Upper lobe of left lung (tissue), 6 donors: ENCODE results near the gene KITLG. TPM values are rescaled to one million over a fixed set of nuclear protein-coding genes. Genes with fewer than 3 reads are reported as not detected.

Source experiments
- ATAC-seq, 2 donors: fragments of 200-7000 bp; cut with Tn5 transposase; one replicate each; pipeline ENCODE4 v1.9.1; 2022; ENCODE audit warnings: mild to moderate bottlenecking in 2 of 2, moderate library complexity in 2 of 2; ENCODE audit not compliant: low FRiP score in 2 of 2
- DNase-seq, 2 donors: peaks; one replicate each; pipeline ENCODE4 v3.0.0-alpha.2; 2019 to 2020
- H3K27ac ChIP-seq, 4 donors: fragments of 200-600 bp; sonication (generic); one replicate each; pipeline ENCODE4 v1.5.1; 2016 to 2019
- H3K27me3 ChIP-seq, 4 donors: fragments of 200-600 bp; sonication (generic); one replicate each; pipeline ENCODE4 v1.5.1; 2017 to 2019
- H3K36me3 ChIP-seq, 4 donors: fragments of 200-600 bp; sonication (generic); one replicate each; pipeline ENCODE4 v1.5.1; 2016 to 2019
- H3K4me1 ChIP-seq, 4 donors: fragments of 200-600 bp; sonication (generic); one replicate each; pipeline ENCODE4 v1.5.1; 2018 to 2019
- H3K4me3 ChIP-seq, 4 donors: fragments of 200-600 bp; sonication (generic); one replicate each; pipeline ENCODE4 v1.5.1; 2017 to 2019; ENCODE audit warnings: mild to moderate bottlenecking in 2 of 4, moderate library complexity in 1 of 4
- H3K9me3 ChIP-seq, 4 donors: fragments of 200-600 bp; sonication (generic); one replicate each; pipeline ENCODE4 v1.5.1; 2018 to 2019
- EP300 ChIP-seq, 4 donors: sonication (generic); formaldehyde crosslinking; IDR thresholded peaks; one replicate each; pipeline ENCODE4 v1.5.1; 2017; ENCODE audit warnings: antibody characterized with exemption in 4 of 4, control low read depth in 2 of 4
- POLR2A ChIP-seq, 4 donors: fragments of 450-650 bp; IDR thresholded peaks; one replicate each; pipeline ENCODE4 v1.5.1; 2016 to 2017; ENCODE audit warnings: antibody characterized with exemption in 4 of 4, mild to moderate bottlenecking in 2 of 4
- POLR2AphosphoS5 ChIP-seq, 2 donors: sonication (generic); formaldehyde crosslinking; IDR thresholded peaks; one replicate each; pipeline ENCODE4 v1.5.1; 2017; ENCODE audit warnings: antibody characterized with exemption in 2 of 2
- WGBS, 2 donors: methylation state at CpG; one replicate each; pipeline ENCODE4 v1.1.5; 2017 to 2018; 5-methylcytosine and 5-hydroxymethylcytosine counted together
- total RNA-seq, 6 donors: library from RNA; depleted of rRNA in 4 of 6; stranded (reverse); fragments of >200 nt in 4 of 6; gene quantifications; one replicate each; pipeline versions ENCODE4 v1.1.0 to v1.2.1, GENCODE V29; 2016 to 2021
- TF ChIP-seq, protein P1 (sequence below), 6 experiments: fragments of 450-650 bp in 4 of 6; fragments of 200-600 bp in 2 of 6; sonication (generic) in 2 of 6; IDR thresholded peaks; one replicate each; pipeline ENCODE4 v1.5.1; 2016 to 2019; ENCODE audit warnings: antibody characterized with exemption in 6 of 6
- donor health status: DM: no; HTN: no; CAD: no; lungs with moderate emphysema.
- donor health status: DM: no; HTN: yes; CAD: no; lungs with severe emphysema.

KITLG gene
- total RNA-seq, 6 donors from 2014 or later = 10.2 to 72.7 (median 36.6) TPM

GRCh38 chr12:88590851-88591250, 10.6 kb upstream of the KITLG start:
- Histone ChIP-seq H3K4me1 (no peaks in the 10 kb centered on the region), H3K36me3 (no peaks in the 10 kb centered on the region), H3K27me3 (no peaks in the 10 kb centered on the region), H3K27ac (no peak overlapping the region), H3K4me3 (no peak overlapping the region), H3K9me3 (peaks cover 0 to 13% (median 5%) of the 10 kb centered on the region in 4 donors)
- ATAC-seq = no peak
- WGBS, 2 donors = 73 to 93% methylated on average over 1 of the region's 1 CpG
- TF ChIP-seq POLR2A (IDR thresholded peaks at IDR 0.05) (no peak), POLR2AphosphoS5 (IDR thresholded peaks at IDR 0.05) (no peak), EP300 (IDR thresholded peaks at IDR 0.05) (no peak)
- TF ChIP-seq, protein P1, sequence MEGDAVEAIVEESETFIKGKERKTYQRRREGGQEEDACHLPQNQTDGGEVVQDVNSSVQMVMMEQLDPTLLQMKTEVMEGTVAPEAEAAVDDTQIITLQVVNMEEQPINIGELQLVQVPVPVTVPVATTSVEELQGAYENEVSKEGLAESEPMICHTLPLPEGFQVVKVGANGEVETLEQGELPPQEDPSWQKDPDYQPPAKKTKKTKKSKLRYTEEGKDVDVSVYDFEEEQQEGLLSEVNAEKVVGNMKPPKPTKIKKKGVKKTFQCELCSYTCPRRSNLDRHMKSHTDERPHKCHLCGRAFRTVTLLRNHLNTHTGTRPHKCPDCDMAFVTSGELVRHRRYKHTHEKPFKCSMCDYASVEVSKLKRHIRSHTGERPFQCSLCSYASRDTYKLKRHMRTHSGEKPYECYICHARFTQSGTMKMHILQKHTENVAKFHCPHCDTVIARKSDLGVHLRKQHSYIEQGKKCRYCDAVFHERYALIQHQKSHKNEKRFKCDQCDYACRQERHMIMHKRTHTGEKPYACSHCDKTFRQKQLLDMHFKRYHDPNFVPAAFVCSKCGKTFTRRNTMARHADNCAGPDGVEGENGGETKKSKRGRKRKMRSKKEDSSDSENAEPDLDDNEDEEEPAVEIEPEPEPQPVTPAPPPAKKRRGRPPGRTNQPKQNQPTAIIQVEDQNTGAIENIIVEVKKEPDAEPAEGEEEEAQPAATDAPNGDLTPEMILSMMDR (IDR thresholded peaks at IDR 0.05) = no peak
- DNase-seq = no peak

DNA sequence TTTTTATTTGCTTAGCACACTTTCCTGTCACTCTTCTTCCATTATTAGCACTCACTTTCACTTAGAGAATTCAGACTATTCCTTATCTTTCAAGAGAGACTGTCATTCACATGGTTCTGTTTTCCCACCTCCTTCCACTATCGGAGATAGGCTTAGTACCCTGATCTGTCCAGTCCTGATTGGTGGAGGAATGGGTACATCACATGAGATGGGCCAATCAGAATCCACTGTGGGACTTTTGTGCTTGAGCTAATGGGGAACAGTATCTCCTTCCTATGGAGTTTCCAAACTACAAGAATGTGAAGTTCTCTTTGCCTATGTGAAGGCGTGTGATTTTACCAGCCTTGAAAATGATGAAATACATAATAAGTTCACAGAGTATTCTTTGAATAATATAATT, 4.8 kb upstream of the KITLG start:
- Histone ChIP-seq H3K9me3 (peaks cover 0 to 13% (median 5%) of the 10 kb centered on the region in 4 donors), H3K27ac (no peak overlapping the region), H3K36me3 (no peaks in the 10 kb centered on the region), H3K4me3 (no peak overlapping the region), H3K27me3 (no peaks in the 10 kb centered on the region), H3K4me1 (peaks cover 0 to 7% (median 0%) of the 10 kb centered on the region in 4 donors)
- ATAC-seq = no peak
- no peak for DNase-seq
- WGBS, 2 donors = 94 to 97% methylated on average over 2 of the region's 2 CpGs
- TF ChIP-seq, protein P1 (IDR thresholded peaks at IDR 0.05) = no peak
- TF ChIP-seq POLR2AphosphoS5 (IDR thresholded peaks at IDR 0.05) (no peak), POLR2A (IDR thresholded peaks at IDR 0.05) (no peak), EP300 (IDR thresholded peaks at IDR 0.05) (no peak)

- WGBS, 2 donors = 0 to 1% methylated on average over 9 to 30 of the region's 30 CpGs
- Histone ChIP-seq H3K36me3 (no peaks in the 10 kb centered on the region), H3K4me1 (peaks cover 0 to 28% (median 16%) of the 10 kb centered on the region in 4 donors), H3K4me3 (peak overlapping the region; percentile 58 to 84 (median 80)), H3K27me3 (peaks cover 0 to 2% (median 0%) of the 10 kb centered on the region in 4 donors), H3K9me3 (no peaks in the 10 kb centered on the region), H3K27ac (peak overlapping the region; percentile 70 to 89 (median 79))
- DNase-seq = peak; percentile 48 to 88
- no peak for TF ChIP-seq POLR2A (IDR thresholded peaks at IDR 0.05)
- no peak for TF ChIP-seq EP300 (IDR thresholded peaks at IDR 0.05)
- TF ChIP-seq, protein P1 (IDR thresholded peaks at IDR 0.05) = no peak
- no peak for TF ChIP-seq POLR2AphosphoS5 (IDR thresholded peaks at IDR 0.05)
- ATAC-seq = peak; percentile 71 to 75
Measured at GRCh38 chr12:88579601-88580050, 645 bp downstream of the KITLG start.

DNA sequence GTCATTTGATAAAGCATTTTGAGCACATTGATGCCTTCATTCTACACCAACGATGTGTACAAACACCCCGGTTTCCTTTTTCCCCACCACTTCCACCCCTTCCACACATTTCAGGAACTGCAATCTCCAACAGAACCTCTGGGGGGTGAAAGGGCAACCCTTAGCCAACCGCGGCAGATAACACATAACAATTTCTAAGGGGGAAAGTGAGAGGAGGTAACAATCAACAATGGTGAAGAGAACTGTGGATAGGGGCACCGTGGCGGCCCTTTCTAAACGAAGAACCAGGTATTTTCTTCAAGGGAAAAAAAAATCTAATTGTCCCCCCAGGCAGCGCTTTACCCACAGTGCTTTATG, 1.1 kb downstream of the KITLG start:
- Histone ChIP-seq H3K4me3 (peak overlapping the region; percentile 58 to 84 (median 80)), H3K27me3 (peaks cover 0 to 2% (median 0%) of the 10 kb centered on the region in 4 donors), H3K36me3 (no peaks in the 10 kb centered on the region), H3K9me3 (no peaks in the 10 kb centered on the region), H3K27ac (peak overlapping the region; percentile 70 to 89 (median 79)), H3K4me1 (peaks cover 3 to 33% (median 19%) of the 10 kb centered on the region in 4 donors)
- 1 to 4% methylated on average over 8 of the region's 8 CpGs for WGBS, 2 donors
- TF ChIP-seq, protein P1 (IDR thresholded peaks at IDR 0.05) = peak; percentile 24 to 60 (median 46)
- TF ChIP-seq EP300 (IDR thresholded peaks at IDR 0.05) = no peak
- TF ChIP-seq POLR2A (IDR thresholded peaks at IDR 0.05) = no peak
- TF ChIP-seq POLR2AphosphoS5 (IDR thresholded peaks at IDR 0.05) = no peak
- peak in 1 of 2 donors; percentile 31 for DNase-seq
- ATAC-seq = peak; percentile 57 to 73
